Panc1 (cell line): ENCODE results near the gene MILR1. TPM values are rescaled to one million over a fixed set of nuclear protein-coding genes. Genes with fewer than 3 reads are reported as not detected.

Experiments used
- ATAC-seq: fragments of 200-7000 bp; cut with Tn5 transposase; 2 replicates; pipeline ENCODE4 v1.9.1; 2020; ENCODE audit warnings: mild to moderate bottlenecking, moderate library complexity
- BruUV-seq: library from RNA; stranded (reverse); fragments of 400-500 nt; replicated peaks from 2 replicates; lab custom pipeline; 2021; lab: Mats Ljungman, UMichigan
- CTCF ChIA-PET: fragments of 300-600 bp; sonication (Branson Sonifier 250); formaldehyde crosslinking; loops from one replicate; lab custom pipeline; 2022; ENCODE audit warnings: antibody characterized with exemption; lab: Charles Lee
- POLR2A ChIA-PET: fragments of 300-600 bp; sonication (Branson Sonifier 250); formaldehyde crosslinking; loops from one replicate; lab custom pipeline; 2022; ENCODE audit warnings: antibody characterized with exemption; lab: Charles Lee
- DNase-seq: peaks from one replicate; pipeline ENCODE4 v3.0.0-alpha.2; 2010; ENCODE audit warnings: low read depth, low spot score
- H3K27ac ChIP-seq: 2 replicates; pipeline ENCODE4 v1.5.1; 2011; ENCODE audit warnings: mild to moderate bottlenecking, low read length, inconsistent platforms
- H3K27me3 ChIP-seq: fragments of 200-500 bp; sonication (Bioruptor generic); 2 replicates; pipeline ENCODE4 v1.6.0; 2014; ENCODE audit warnings: low read length, inconsistent platforms; ENCODE audit not compliant: control insufficient read depth, insufficient read depth
- H3K36me3 ChIP-seq: fragments of 200-500 bp; sonication (Bioruptor generic); 2 replicates; pipeline ENCODE4 v1.5.1; 2014; ENCODE audit warnings: inconsistent platforms, mild to moderate bottlenecking, low read length, moderate library complexity; ENCODE audit not compliant: control insufficient read depth, insufficient read depth
- H3K4me1 ChIP-seq: 2 replicates; pipeline ENCODE4 v1.5.1; 2011; ENCODE audit warnings: inconsistent platforms, mild to moderate bottlenecking, low read length, moderate library complexity; ENCODE audit not compliant: control insufficient read depth, insufficient read depth
- H3K4me3 ChIP-seq, 2 experiments: 2 replicates each; pipeline ENCODE4 v1.5.1; 2011 to 2012; ENCODE audit warnings: low read depth in 2 of 2, low read length in 2 of 2, mild to moderate bottlenecking in 2 of 2, inconsistent platforms in 1 of 2, moderate library complexity in 1 of 2
- H3K9me3 ChIP-seq: fragments of 200-500 bp; sonication (Bioruptor generic); 2 replicates; pipeline ENCODE4 v1.5.1; 2014; ENCODE audit warnings: low read depth, mild to moderate bottlenecking, inconsistent platforms, low read length, moderate library complexity; ENCODE audit not compliant: control insufficient read depth, insufficient read depth
- POLR2AphosphoS5 ChIP-seq: IDR thresholded peaks from 2 replicates; pipeline ENCODE4 v1.6.1; 2012; ENCODE audit warnings: mild to moderate bottlenecking, low read depth, low read length, moderate library complexity
- SIN3A ChIP-seq: IDR thresholded peaks from 2 replicates; pipeline ENCODE4 v1.6.1; 2012; ENCODE audit warnings: low read depth, mild to moderate bottlenecking, low read length, moderate library complexity, borderline replicate concordance; ENCODE audit not compliant: insufficient read depth
- TCF7L2 ChIP-seq: IDR thresholded peaks from 2 replicates; pipeline ENCODE4 v1.6.1; 2011; ENCODE audit warnings: mild to moderate bottlenecking, low read depth, low read length, inconsistent platforms
- in situ Hi-C: cut with HindIII; loops from 2 replicates; pipeline ENCODE4 v1.10.0; 2016; ENCODE audit warnings: low sequenced_read_pairs, low pct_unique_long_range_greater_than_20kb
- intact Hi-C: fragments of 100-400 bp; cut with micrococcal nuclease; formaldehyde crosslinking; loops from one replicate; pipeline ENCODE4 v1.10.0; 2022; ENCODE audit not compliant: unreplicated experiment
- total RNA-seq: library from RNA; stranded (reverse); gene quantifications from one replicate; pipeline ENCODE4 v1.2.1, GENCODE V29; 2021; ENCODE audit not compliant: unreplicated experiment
- TF ChIP-seq, protein P1 (sequence below): fragments of 450-650 bp; IDR thresholded peaks from 2 replicates; pipeline ENCODE4 v1.5.1; 2017; ENCODE audit warnings: mild to moderate bottlenecking
- TF ChIP-seq, protein P2 (sequence below), 2 experiments: IDR thresholded peaks; 2 replicates each; pipeline ENCODE4 v1.6.1; 2011 to 2012; ENCODE audit warnings: low read depth in 2 of 2, control low read depth in 1 of 2, low read length in 1 of 2, mild to moderate bottlenecking in 1 of 2, moderate library complexity in 1 of 2; ENCODE audit not compliant: insufficient read depth in 1 of 2

Gene MILR1
- total RNA-seq, 1 experiment from 2014 or later = not detected

DNA sequence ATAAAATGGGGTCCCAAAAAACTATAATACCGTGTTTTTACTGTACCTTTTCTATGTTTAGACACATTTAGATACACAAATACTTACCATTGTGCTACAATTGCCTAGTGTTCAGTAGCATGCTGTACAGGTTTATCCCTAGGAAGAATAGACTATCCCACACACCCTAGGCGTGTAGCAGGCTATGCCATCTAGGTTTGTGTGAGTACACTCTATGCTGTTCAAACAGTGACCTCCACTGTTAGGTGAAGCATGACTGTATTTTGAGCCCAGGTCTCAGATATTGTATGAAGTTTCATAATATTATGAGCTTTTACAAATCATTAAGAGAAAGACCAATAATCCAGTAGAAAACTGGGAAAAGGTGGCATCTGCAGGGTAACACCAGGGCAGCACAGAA, 23.6 kb downstream of the MILR1 start:
- peaks cover 6% of the 10 kb centered on the region; the same call in 1 of the 2 replicates for H3K36me3 ChIP-seq
- ATAC-seq (no peak), DNase-seq (no peak)
- H3K4me1 ChIP-seq = no peaks in the 10 kb centered on the region
- no peak overlapping the region for H3K27ac ChIP-seq
- ChIA-PET POLR2A (no interaction called here), CTCF (no interaction called here)
- no peaks in the 10 kb centered on the region for H3K27me3 ChIP-seq
- TF ChIP-seq, protein P1, sequence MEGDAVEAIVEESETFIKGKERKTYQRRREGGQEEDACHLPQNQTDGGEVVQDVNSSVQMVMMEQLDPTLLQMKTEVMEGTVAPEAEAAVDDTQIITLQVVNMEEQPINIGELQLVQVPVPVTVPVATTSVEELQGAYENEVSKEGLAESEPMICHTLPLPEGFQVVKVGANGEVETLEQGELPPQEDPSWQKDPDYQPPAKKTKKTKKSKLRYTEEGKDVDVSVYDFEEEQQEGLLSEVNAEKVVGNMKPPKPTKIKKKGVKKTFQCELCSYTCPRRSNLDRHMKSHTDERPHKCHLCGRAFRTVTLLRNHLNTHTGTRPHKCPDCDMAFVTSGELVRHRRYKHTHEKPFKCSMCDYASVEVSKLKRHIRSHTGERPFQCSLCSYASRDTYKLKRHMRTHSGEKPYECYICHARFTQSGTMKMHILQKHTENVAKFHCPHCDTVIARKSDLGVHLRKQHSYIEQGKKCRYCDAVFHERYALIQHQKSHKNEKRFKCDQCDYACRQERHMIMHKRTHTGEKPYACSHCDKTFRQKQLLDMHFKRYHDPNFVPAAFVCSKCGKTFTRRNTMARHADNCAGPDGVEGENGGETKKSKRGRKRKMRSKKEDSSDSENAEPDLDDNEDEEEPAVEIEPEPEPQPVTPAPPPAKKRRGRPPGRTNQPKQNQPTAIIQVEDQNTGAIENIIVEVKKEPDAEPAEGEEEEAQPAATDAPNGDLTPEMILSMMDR = no peak
- TF ChIP-seq SIN3A = no peak
- TF ChIP-seq, protein P2, sequence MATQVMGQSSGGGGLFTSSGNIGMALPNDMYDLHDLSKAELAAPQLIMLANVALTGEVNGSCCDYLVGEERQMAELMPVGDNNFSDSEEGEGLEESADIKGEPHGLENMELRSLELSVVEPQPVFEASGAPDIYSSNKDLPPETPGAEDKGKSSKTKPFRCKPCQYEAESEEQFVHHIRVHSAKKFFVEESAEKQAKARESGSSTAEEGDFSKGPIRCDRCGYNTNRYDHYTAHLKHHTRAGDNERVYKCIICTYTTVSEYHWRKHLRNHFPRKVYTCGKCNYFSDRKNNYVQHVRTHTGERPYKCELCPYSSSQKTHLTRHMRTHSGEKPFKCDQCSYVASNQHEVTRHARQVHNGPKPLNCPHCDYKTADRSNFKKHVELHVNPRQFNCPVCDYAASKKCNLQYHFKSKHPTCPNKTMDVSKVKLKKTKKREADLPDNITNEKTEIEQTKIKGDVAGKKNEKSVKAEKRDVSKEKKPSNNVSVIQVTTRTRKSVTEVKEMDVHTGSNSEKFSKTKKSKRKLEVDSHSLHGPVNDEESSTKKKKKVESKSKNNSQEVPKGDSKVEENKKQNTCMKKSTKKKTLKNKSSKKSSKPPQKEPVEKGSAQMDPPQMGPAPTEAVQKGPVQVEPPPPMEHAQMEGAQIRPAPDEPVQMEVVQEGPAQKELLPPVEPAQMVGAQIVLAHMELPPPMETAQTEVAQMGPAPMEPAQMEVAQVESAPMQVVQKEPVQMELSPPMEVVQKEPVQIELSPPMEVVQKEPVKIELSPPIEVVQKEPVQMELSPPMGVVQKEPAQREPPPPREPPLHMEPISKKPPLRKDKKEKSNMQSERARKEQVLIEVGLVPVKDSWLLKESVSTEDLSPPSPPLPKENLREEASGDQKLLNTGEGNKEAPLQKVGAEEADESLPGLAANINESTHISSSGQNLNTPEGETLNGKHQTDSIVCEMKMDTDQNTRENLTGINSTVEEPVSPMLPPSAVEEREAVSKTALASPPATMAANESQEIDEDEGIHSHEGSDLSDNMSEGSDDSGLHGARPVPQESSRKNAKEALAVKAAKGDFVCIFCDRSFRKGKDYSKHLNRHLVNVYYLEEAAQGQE (IDR thresholded peaks at IDR 0.05; ENCODE audit: insufficient read depth in 1 of 2, low read depth in 2 of 2, low read length in 1 of 2) = no peak
- no peak for TF ChIP-seq TCF7L2
- no peak for TF ChIP-seq POLR2AphosphoS5
- no TSS peak for BruUV-seq
- no peak overlapping the region for H3K4me3 ChIP-seq
- intact Hi-C loops (no loop called here), in situ Hi-C loops (no loop called here)
- no peaks in the 10 kb centered on the region for H3K9me3 ChIP-seq

DNA sequence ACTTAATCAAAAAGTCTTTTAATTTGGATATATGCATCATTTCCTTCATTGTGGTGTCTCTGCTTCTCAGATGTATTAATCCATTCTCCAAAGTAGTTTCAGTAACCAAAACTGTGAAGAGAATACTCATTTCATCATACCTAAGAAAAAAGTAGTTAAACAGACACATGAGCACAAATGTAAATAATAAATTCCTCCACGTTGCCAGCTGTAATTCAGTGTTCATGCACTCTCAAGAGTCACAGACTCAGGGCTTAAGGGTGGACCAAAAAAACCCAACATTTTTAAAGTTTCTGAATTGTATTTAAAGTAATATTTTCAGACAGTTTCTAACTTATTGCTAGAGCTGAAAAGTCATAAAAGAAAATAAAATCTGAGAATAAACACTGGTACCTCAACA, 28.9 kb downstream of the MILR1 start:
- in situ Hi-C loops (no loop called here), intact Hi-C loops (no loop called here)
- Histone ChIP-seq H3K9me3 (no peaks in the 10 kb centered on the region), H3K27me3 (no peaks in the 10 kb centered on the region), H3K4me3 (no peak overlapping the region), H3K36me3 (peaks cover 16% of the 10 kb centered on the region; the same call in 1 of the 2 replicates), H3K4me1 (no peaks in the 10 kb centered on the region), H3K27ac (no peak overlapping the region)
- ATAC-seq = no peak
- DNase-seq = no peak
- ChIA-PET POLR2A (no interaction called here), CTCF (no interaction called here)
- no TSS peak for BruUV-seq
- TF ChIP-seq TCF7L2 (no peak), SIN3A (no peak), POLR2AphosphoS5 (no peak)
- TF ChIP-seq, protein P1 = no peak
- TF ChIP-seq, protein P2 (IDR thresholded peaks at IDR 0.05; ENCODE audit: insufficient read depth in 1 of 2, low read depth in 2 of 2, low read length in 1 of 2) = no peak
